Left renal pelvis (tissue), 4 donors: ENCODE measurements around the gene OPN1SW. TPM values are rescaled to one million over a fixed set of nuclear protein-coding genes. Genes with fewer than 3 reads are reported as not detected.

Experiments
- DNase-seq, 4 donors: peaks; one replicate each; pipeline ENCODE4 v3.0.0-alpha.2; 2013; ENCODE audit warnings: low read depth in 4 of 4, low spot score in 3 of 4
- polyA plus RNA-seq, 4 donors: library from polyadenylated mRNA; unstranded; fragments of 120-200 nt; gene quantifications; one replicate each; pipeline ENCODE4 v1.2.1, GENCODE V29; 2013; ENCODE audit not compliant: insufficient read length in 4 of 4

Gene OPN1SW
- polyA plus RNA-seq, 4 donors: 1.3 to 2.2 (median 1.5) TPM

DNA sequence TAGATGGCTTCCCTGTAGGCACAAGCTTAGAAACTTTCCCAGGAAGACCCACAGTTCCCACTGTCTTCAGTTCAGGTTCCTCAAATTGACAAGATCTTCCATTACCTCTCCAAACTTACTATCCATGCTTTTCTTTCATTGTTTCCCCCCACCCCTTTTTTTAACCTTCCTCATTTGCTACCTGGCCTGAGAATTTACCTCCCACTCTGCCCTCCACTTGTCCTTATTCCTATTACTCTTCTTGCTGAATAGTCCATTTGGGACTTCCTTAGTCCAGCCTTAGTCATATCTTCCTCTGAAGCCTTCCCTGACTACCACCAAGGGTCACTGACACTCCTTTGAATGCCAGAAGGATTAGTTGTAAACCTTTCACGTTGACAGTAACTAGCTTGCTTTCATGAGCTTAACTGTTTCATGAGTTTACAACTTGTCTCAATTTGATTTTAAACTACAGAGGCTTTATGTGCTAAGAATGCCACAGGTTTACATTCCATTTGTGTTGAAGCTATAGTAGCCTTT lies 37.7 kb downstream of the OPN1SW start:
- DNase-seq: no peak

DNA sequence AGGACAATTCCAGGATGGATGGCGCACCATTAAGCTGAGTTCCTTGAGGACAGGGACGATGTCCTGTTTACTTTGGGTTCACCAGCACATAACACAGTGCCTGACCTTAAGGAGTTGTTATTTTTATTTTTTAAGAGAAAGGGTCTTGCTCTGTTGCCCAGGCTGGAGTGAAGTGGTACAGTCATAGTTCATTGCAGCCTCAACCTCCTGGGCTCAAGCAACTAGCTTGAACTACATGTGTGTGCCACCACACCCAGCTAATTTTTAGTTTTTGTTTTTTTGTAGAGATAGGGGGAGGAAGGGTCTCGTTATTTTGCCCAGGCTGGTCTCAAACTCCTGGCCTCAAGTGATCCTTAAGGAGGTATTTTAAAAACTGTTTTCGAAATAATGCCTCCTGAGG lies 38.2 kb downstream of the OPN1SW start:
- no peak for DNase-seq

DNA sequence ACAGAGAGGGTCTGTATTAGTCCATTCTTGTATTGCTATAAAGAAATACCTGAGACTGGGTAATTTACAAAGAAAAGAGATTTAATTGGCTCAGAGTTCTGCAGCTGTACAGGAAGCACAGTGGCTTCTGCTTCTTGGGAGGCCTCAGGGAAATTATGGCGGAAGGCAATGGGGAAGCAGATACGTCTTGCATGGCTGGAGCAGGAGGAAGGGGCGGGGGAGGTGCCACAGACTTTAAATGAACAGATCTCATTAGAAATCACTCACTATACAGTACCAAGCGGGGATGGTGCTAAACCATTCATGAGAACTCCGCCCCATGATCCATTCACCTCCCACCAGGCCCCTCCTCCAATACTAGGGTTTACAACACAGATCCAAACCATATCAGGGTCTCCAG lies 40.2 kb downstream of the OPN1SW start:
- no peak for DNase-seq

DNA sequence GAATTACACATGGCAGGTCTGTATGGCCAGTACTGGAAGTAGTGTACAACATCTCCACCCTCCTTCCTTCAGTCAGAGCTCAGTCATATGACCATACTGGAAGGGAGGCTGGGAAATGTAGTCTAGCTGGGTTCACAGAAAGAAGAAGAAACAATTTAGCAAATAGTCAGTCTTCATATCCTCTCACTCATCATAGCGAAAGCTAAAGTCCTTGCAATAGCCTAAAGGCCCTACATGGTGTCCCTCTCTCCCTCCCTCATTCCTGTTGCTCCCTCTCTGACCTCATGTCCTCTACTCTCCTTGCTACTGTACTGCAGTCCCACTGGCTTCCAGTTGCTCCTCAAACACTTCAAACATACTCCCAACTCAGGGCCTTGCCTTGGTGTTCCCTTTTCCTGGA lies 40.7 kb downstream of the OPN1SW start:
- DNase-seq: no peak

DNA sequence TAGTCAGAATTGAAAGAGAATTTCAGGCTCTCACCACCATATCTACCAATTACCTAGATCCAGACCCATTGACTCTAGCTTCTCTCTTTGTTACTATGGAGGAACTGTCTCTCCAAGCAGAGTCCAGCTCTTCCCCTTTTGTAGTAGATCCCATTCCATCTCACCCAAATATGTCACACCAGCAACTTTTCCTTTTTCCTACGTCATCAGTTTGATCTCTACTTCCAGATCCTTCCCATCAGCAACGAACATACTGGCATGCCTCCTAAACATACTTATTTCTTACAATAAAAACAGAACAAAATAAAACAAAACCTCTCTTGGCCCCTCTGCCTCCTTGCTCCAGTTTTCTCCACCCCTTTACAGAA lies 42.3 kb downstream of the OPN1SW start:
- DNase-seq: no peak

DNA sequence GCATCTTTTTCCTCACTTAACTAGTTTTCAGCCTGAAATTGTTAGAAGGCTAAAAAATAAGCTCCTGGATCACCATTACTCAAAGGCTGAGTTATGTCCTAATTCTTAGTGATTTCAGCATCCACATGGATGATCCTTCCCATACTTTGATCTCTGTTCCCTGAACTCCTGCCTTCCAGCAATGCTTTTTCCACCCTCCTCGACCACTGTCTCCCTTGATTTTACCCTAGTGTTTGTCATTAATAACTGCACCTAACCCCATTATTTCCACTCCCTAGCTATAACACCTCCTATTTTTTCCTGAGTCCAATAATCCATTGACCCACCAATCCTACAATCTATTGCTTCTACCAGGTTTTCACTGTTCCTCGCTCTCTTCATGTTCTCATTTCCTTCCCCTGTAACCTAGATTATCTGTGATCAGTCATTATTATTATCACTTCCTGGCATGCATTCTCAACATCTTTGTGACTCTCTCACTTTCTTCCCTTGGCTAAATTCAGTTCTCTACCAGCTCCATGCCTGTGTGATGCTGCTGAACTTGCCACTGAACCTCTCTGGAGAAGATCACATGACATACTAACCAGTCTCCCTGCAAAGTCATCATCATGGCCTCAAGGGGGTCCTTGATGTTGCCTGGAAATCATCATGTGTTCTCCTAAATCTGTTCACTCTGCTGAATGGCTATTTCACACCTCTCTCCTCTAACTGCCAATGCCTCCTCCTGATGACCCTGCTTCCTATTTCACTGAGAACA lies 42.9 kb downstream of the OPN1SW start:
- no peak for DNase-seq

DNA sequence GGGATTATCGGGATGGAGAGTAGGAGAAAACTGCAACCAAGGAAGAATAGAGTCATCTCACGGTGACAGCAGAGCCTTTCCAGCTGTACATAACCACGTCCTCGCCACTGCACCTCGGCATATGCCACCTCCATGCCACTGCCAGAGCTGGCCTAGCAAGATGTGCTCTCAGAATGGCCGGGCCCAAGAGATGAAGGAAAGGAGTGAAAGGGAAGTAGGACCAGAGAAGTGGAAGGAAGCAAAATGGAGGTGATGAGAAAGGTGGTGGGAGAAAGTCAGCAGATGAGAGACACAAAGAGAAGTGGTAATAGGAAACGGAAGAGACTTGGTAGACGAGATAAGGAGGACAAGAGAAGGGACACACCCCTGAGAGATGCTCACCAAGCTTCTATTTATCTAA lies 44.4 kb downstream of the OPN1SW start:
- DNase-seq: no peak

DNA sequence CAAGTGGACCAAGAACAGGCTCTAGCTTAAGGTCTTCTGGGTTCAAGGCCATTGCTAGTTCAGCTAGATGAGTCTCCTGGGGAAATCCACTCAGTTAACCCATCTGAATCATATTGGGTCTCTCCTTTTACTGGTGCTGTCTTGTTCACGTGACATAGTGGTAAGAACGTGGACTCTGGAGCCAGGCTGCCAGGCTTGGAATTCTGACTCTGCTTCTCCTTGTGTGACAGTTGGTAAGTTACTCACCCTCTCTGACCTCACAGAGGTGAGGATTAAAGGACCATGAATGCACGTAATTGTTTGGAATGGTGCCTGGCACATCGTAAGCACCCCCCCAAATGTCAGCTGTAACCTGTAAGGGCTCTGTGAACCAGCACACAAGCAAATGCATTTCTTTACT lies 46.1 kb downstream of the OPN1SW start:
- DNase-seq: no peak

DNA sequence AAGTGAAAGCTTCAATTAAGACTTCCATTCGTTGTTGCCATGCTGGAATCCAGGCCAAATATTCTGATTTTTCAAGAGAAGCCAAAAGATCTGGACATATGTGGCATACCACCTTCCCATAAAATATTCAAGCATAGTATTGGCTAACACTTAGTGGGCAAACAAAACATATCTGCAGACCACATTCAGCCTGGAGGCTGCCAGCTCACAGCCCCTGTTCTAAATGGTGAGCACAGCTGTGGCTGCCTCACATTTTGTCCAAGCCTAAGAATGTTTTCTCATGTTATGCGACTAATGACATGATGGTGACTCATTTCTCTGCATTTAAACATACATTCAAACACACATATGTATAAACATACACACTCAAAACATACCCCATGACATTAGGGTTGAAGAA lies 47.0 kb downstream of the OPN1SW start:
- DNase-seq: no peak

DNA sequence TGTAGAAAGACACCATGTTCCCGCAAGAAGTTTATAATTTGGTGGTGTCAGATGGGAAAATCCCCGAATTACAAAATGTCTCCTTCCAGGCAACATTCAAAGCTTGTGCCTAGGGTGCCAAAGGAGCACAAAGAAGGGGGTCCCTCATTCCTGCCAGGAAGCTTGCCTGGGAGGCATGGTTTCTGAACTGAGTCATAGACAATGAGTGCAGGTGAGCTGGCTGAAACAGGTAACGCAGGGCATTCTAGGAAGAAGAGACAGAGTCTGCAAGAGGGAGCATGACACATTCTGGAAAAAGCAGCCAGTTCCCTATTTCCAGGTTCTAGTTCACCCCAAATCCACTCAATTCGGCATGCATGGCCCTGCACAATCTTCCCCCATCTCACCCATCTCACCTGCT lies 48.4 kb downstream of the OPN1SW start:
- no peak for DNase-seq

DNA sequence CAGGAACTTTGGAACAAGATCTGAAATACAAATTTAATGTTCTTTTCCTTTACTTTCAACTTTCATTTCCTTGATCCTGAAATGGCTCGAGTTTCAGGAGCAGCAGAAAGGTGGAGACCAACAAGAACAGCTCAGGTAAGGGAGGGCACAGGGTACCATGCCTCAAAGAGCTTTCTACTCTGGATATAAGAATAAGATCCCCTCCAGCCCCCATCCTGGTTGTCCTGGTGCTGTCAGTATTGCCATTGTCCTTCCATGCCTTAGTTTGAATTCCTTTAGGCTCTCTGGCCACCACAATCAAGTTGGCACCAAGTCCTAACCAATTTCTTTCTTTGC lies 48.9 kb downstream of the OPN1SW start:
- DNase-seq: no peak

DNA sequence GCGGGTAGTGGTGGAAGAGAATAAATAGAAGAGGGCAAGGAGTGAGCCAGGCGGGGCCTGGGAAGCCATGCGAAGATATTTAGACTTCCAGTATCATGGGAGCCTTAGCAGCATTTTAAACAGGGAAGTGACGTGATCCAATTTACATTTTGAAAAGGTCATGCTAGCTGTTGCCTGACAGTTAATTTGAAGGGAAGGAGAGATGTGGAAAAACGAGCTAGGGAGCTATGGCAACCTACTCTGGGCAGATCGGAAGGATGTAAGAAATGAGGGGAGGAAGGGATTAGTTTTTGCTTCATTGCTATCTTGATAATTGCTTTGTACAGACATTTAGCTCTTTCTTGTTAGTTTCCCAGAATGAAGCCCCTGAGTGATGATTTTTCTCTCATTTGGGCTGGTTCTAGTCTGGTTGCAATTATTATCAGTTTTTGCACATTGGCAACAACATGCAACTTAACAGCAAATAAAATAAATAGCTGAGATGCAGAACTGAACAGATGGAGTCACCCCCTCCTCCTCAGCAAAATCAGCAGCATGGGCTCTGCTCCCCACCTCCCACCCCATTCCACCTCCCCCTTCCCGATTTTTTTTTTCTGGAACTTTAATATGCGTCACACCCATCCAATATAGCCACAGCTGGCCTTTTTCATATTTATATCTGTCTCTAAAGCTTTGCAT lies 49.4 kb downstream of the OPN1SW start:
- DNase-seq: no peak

DNA sequence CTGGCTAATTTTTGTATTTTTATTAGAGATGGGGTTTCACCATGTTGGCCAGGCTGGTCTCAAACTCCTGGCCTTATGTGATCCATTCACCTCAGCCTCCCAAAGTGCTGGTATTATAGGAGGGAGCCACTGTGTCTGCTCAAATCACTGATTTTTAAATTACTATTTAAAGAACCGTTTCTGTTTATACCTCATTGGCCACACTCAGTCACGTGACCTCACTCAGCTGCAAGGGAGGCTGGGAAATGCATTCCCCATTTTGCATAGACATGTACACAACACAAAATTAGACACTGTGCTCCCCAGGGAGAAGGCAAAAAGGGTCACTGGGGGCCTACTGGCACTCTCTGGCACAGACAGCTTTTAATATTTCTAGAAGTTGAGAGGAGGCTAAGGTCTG lies 50.1 kb downstream of the OPN1SW start:
- DNase-seq: no peak

DNA sequence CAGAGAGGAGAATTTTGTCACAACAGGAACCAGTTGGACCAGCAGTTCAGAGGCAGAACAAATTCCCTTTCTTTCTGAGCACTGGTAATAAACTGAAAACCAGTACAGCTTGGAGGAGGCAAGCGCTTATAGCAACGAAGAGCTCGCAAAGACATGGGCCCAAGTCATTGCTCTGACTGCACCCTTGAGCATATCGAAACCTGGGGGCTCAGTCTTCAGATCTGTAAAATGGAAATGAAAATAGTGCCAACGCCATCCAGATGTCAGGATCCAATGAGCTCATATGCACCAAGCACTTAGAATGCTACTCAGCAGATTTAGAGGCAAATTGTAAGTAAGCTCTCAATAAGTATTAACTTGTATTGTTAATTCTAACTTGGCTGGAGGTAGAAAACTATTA lies 50.9 kb downstream of the OPN1SW start:
- DNase-seq: no peak

Other genes with a start within 250 kb of the OPN1SW start
- 1 to 10 TPM; 1.3 to 5.5 (median 1.5) TPM for gene GARIN1A, start 103.5 kb downstream of the OPN1SW start, polyA plus RNA-seq
- gene CALU, start 36.4 kb downstream of the OPN1SW start, polyA plus RNA-seq: 100 to 1,000 TPM; 162 to 319 (median 235) TPM
- 10 to 100 TPM; 12.3 to 24.5 (median 15.3) TPM for gene CCDC136, start 16.2 kb upstream of the OPN1SW start, polyA plus RNA-seq
- gene FLNC, start 54.6 kb upstream of the OPN1SW start, polyA plus RNA-seq: 10 to 100 TPM; 11.8 to 21.0 (median 17.2) TPM
- gene ATP6V1F, start 87.1 kb upstream of the OPN1SW start, polyA plus RNA-seq: 100 to 1,000 TPM in 3 of 4 donors, 10 to 100 TPM in 1; 96.7 to 235 (median 212) TPM
- gene KCP, start 134.9 kb upstream of the OPN1SW start, polyA plus RNA-seq: 10 to 100 TPM in 3 of 4 donors, 1 to 10 TPM in 1; 1.6 to 38.8 (median 17.9) TPM
- gene IRF5, start 162.1 kb upstream of the OPN1SW start, polyA plus RNA-seq: 10 to 100 TPM in 2 of 4 donors, 1 to 10 TPM in 2; 2.8 to 16.1 (median 10.4) TPM